Head of caudate nucleus (tissue), 42 donors: ENCODE data around the gene NT5C2.

Source experiments
- DNase-seq, 42 donors: peaks; one replicate each; pipeline versions ENCODE4 v3.0.0 to v3.0.0-alpha.2; 2020 to 2021; ENCODE audit warnings: mixed read lengths in 7 of 42
- intact Hi-C: fragments of 100-400 bp; cut with DNase I; formaldehyde crosslinking; loops from one replicate; pipeline ENCODE4 v1.15.0; 2022

Gene NT5C2

DNA sequence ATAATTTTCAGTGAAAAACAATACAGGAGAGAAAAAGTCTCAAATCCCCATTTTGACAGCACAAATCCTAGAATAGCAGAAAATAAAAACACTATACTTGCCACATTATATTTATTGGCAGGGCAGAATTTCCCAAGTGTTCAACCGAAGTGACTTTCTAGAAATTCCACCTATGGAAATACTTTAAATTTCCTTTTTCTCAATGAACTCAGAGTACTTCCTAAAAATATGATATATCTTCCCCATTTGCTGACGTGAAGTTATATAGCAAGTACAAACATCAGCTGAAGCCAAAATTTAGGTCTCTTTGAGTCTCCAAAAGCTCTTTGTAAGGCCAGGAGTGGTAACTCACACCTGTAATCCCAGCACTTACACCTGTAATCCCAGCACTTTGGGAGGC is 83.3 kb downstream of the NT5C2 start:
- no peak for DNase-seq
- intact Hi-C loops, result loop anchor here (10.0 kb wide), 1 partner anchor 85 kb away; the partner anchor contains the start of gene NT5C2

DNA sequence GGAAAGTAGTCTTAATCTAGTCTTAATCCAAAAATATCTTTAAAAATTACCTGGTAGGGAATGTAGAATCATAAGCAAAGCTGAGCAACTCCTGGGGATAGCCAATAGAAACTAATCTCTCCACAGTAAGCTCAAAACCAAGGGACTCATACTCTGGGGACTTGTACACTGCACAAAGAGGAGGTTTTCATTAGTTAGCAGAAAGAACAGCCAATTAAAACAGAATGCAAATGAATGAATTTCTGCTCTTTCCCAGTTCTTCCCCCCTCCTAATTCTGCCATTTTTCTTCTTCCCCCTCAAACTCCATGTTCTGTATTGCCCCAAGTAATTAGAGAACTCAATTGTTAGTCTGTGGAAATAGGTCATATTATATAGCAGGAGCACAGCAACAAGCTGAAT is 86.5 kb downstream of the NT5C2 start:
- intact Hi-C loops, result no loop called here
- DNase-seq, result no peak

DNA sequence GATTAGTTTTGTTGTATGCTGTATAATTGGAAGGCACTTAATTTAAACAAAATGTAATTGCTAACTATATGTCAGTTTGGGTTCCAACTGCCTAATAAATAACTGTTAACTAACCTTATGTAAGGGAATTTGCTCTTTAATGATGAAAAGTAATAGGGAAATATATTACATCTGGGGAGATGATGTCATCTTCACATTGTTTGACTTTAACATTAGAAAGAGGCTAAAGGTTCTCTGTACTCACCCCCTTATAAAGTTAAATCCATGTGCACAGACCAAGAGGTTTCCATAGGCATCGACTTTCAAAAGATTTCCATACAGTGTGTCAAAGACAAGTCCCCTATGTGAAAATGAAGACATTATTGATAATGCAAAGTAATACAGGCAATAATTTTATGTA is 87.6 kb downstream of the NT5C2 start:
- intact Hi-C loops, result no loop called here
- DNase-seq, result no peak

DNA sequence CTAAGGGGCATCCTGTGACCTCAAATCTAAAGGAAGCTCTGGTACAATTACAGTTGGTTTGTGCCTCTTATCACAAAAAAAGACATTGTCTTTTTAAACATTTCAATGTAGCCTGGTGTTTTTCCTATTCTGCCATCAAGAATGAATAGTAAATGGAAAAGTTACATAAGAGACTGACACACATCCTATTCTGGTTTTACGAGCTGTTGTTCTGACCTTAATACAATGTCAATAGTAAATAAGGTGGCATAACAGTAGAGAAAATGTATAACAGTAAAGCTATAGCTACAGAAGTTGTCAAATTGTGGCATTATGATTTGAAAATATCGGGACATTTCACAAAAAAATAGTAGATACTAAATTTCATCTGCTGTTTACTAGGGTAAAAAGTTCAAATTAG is 88.4 kb downstream of the NT5C2 start:
- no peak for DNase-seq
- intact Hi-C loops, result no loop called here

DNA sequence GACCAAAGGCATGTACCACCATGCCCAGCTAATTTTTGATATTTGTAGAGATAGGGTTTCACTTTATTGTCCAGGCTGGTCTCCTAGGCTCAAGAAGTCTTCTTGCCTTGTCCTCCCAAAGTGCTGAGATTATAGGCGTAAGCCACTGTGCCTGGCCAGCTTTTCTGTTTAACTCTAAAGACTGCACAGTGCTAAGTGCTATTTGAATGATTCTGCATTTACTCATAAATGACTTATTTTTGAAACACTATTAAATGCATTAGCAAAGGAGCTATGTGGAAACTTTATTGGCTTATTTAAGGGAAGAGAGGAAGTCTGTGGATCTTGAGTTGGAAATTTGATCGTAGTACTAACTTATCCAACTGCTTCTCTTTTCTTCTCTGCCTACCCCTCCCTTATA is 89.1 kb downstream of the NT5C2 start:
- DNase-seq, result no peak
- intact Hi-C loops, result no loop called here

DNA sequence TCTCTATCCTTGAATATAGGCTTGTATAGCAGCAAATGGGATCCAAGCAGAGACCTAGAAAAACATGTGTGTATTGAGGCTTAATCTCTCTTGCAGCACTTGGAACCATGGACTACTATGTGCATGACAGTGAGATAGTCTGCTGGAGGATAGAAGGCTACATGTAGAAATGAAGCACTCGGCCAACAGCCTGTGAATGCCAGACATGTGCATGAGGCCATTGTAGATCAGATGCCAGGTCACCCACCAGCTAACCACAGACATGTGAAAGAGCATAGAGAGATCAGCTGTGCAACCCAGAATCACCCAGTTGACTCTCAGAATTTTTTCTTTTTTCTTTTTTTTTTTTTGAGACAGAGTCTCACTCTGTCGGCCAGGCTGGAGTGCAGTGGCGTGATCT is 90.9 kb downstream of the NT5C2 start:
- intact Hi-C loops, result no loop called here
- peak in 1 of 42 donors; percentile 25 for DNase-seq

DNA sequence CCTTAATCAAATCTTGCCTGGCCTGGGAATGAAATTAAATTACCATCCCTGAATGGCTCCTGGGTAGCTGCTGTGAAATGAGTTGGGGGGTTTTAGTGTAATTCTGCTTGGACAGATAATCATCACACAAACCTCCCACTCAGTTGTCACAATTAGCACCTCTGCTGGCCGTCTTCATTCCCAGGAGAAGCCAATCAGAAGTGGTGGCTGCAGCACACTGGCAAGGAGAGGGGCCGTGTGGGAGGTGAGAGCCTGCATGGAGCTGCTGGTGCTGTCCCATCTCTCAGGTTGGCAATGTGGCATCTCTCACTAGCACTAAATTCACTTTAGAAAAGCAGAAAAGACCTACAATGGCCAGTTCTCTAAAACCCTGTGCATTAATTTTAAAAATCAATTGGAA is 92.5 kb downstream of the NT5C2 start:
- intact Hi-C loops, result no loop called here
- no peak for DNase-seq

DNA sequence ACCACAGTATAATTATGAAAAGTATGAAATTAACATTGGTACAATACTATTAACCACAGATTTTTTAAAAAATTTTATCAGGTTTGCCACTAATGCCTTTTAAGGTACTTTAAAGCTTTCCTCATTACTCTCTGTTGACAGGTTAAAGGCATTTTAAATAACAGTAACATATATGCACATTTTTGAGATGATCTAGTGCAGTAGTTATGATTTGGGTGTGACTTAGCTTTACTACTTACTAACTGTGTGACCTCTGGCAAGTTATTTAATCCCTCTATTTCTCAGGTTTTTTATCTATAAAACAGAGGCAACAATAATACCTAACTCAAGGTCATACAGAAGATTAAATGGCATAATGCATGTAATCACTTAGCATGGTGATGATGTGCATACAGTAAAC is 94.8 kb downstream of the NT5C2 start:
- intact Hi-C loops, result no loop called here
- no peak for DNase-seq

DNA sequence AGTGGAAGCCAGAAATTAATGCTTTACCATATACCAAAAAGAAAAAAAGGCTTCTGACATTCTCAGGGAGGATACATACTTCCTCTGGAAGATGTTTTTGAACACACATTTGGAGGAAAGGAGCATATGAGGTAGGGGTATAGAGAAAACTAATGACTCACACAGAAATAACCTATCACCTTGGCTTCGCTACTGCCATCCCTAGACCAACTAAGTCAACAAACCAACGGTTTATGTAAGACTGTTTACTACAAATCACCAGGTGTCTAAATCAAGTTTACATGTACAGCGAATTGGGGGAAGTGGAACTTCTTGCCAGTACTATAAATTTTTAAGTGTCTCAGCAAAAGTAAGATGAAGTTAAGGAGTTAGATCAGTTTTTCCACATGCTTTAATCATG is 96.9 kb downstream of the NT5C2 start:
- no peak for DNase-seq
- intact Hi-C loops, result no loop called here

DNA sequence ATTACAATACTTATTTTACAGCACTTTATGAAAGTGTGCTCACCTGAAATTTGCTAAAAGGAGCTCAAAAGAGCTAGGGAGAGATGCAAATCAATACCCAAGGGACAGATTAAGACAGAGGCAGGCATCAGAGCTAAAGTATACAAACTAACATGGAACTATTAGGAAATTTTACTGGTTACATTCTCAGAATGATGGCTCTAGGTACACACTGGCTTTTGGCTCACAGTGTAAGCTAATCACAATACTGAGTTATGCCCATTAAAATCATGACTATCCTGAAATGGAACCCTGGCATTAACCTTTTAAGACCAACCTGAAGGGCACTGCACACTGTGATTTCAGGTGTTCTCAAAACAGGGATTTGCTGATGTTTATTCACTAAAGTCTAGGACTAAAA is 98.1 kb downstream of the NT5C2 start:
- intact Hi-C loops, result no loop called here
- no peak for DNase-seq

DNA sequence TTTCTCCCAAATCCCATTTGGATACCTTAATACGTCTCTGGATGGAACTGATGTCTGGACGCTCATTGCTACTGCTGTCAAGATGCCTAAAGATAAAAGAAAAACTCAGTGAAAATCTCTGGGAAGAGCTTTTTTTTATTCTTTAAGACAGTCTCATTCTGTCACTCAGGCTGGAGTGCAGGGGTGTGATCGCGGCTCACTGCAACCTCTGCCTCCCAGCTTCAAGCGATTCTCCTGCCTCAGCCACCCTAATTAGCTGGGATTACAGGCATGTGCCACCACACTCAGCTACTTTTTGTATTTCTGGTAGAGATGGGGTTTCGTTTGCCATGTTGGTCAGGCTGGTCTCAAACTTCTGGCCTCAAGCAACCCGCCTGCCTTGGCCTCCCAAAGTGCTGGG is 102.2 kb downstream of the NT5C2 start:
- DNase-seq, result peak in 11 of 42 donors; percentile 30 to 58 (median 48)
- intact Hi-C loops, result no loop called here

DNA sequence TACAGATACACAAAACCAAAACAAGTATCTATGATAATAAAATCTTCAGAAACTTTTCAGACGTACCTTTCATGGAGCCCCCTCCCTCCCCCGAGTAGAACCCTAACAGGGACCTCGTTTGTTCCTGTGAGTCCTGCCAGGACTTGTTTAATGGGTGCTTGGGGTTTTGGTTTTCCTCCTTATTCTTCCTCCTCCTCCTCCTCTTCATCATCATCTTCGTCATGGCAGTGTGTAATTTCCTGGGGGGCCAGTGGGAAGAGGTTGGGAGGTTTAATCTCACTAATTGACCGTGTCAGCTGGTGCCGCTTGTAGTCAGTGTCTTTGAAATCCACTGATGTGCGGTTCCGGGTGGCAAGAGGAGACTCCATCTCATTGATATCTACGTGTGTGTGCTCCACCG is 103.6 kb downstream of the NT5C2 start:
- no peak for DNase-seq
- intact Hi-C loops, result no loop called here

DNA sequence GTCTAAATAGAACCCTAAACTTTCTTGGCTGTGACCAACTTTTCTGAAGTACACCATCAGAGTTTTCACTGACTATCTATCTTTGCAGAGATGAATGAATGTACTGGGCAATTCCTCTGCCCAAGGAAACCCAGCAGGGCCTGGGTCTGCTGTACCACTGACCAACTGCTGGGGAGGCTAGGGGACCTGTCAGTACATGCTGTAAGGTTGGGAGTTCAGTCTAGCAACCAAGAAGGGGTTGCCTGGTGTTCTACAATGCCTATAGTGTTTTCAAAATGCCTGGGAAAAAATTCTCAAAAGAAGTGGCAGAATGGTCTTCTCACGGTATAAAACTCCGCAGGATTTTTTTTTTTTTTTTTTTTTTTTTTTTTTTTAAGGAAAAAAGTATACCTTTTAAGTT is 106.3 kb downstream of the NT5C2 start:
- DNase-seq, result no peak
- intact Hi-C loops, result no loop called here

DNA sequence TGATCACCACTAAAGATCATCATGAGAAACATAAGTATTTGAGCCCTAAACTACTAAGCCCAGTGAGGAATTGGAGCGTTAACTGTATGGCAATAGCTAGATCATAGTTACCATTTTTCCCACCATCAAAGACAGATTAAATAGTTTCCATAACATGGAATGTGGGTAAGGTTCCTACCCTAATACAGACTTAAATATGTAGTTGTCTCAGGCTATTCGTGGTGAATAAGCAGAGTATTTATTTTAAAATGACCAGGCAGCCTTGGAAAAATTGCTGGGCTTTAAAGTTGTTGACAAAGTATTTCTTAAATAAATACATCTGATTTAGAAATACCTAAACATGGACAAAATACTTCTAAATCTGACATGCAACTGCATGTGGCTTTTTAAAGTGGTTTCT is 106.8 kb downstream of the NT5C2 start:
- DNase-seq, result no peak
- intact Hi-C loops, result no loop called here

DNA sequence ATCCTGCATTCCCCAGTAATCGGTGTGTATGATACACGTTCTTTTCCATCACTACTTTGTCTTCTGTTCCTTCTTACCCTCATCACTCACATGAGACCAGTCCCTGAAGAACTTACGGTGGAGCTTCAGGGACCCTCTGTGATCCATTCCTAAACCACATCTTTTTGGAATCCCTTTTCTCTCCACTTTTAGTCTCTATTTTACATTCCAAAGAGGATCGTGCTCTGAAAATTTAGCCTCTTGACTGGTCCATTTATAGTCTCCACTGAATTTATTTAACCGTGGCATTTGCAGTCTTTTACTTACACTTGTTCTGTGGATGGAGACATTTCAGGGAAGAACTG is 109.1 kb downstream of the NT5C2 start:
- intact Hi-C loops, result no loop called here
- no peak for DNase-seq

DNA sequence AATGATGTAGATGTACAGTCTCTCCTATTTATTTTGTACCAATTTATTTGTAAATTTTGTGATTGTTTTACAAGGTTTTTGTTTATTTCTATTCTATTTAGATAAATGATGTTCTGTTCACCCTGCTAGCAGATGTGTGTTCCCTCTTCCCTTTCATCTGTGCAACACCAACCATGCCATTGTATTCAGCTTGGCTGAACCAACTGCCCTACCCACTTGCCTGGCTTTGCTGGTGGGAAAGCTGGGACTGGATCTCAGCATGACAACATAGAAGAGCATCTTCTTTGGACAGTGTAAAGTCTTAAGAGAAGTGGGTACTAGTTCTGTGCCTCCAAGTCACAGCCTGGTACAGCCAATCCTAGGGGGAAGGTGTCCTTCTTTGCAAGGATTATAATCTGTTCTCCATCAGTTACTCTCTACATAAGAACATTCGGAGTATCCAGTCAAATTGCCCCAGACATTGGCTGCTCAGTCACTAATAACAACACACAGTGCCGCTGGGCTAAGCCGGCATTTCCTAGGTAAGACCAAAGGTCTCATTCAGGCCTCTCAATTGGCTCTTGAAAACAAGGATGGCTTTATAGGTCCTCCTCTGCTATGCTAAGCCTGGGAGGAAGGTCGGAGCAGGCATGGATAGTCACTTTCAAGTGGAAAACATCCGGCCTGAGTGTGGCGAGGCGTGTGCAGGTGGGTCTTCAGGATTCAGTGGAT is 109.7 kb downstream of the NT5C2 start:
- intact Hi-C loops, result no loop called here
- DNase-seq, result peak in 22 of 42 donors; percentile 21 to 73 (median 44)

DNA sequence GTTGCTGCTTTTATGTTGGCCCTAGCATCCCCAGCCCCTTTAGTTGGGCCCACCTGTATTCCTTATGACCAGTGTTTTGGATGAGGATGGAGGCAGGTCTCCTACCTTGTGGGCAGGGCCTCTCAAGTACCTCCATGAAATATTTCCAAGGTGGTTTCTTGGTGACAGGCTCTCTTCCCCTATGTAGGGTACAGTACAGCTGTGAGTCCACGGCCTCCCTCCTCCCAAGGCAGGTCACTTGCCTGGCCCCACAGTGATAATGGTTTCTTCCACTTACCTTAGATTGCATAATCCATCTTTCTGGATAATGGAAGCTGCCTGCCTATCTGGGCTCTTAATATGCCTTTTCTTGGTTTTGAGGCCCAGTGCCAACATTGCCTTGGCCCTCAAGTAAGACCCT is 110.4 kb downstream of the NT5C2 start:
- intact Hi-C loops, result no loop called here
- DNase-seq, result no peak

DNA sequence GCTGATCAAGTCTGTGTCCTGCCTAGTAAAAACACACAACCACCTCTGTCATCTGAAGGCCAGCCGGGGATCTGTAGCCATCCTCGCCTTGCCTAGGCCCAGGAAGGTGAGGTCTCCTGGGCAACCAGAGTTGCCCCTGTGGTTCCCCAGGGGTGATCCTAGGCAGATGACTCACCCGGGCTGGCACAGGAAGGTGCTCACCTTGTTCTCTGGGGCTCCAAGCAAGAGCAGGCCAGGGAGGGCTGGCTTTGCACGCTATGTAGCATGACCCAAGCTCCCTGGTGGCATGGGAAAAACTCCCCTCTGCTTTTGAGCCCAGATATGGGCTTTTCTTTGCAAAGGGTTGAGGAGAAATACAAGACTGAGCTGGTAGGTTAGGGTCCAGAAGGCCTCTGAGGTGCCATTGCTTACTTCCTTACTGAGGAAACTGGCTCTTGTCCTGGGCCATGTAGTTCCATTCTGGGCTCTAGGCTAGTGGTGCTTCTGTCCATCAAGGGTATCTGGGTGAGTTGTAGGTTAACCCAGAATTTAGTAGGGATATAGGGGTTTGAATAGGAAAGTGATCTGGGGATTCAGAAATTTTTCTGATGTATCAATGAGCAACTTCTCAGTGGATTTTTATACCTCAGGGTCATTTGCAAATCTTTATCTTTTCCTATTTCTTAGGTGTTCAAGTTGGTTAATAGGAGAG is 112.0 kb downstream of the NT5C2 start:
- intact Hi-C loops, result no loop called here

DNA sequence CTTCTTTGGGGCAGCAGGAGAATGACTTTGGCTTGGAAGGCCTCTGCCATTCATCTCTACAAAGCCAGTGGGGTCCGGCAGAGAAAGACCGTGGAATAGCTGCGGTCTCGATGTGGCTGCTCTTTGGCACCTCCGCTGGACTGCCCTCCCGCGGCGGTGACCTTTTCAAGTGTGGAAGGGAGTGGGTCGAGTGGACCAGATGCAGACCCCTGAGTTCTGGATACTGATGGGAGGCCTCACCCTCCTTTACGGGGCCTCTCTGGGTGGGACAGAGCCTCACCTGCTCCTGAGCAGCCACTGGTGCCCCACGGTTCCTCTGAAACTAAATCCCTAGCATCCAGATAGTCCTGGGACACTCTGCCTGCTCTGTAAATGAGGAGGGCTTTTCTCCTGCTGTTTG is 113.1 kb downstream of the NT5C2 start:
- no peak for DNase-seq
- intact Hi-C loops, result loop anchor here (10.0 kb wide), 1 partner anchor 345 kb away; no protein-coding TSS in a partner anchor

More for the DNA sequence above, 112.0 kb downstream of the NT5C2 start:
- no peak for DNase-seq

DNA sequence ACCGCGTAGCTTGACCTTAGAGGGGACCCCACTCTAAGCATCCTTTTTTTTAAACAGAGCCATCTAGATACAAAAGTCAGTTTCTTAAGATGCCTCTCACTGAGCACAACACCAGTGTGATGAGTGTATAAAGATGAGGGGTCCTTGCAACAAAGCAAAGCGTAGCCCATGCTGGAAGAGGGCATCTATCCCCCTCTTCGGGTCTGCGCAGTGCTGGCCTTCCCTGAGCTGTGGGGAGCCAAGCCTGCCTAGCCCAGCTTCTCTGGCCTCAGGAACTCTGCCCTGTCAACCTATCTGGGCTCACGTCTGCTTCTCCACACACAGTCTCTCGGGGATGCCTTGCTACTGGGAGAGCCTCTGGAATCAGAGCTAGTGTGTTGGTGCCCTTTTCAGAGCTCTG is 114.0 kb downstream of the NT5C2 start:
- intact Hi-C loops, result loop anchor here (10.0 kb wide), 1 partner anchor 344 kb away; no protein-coding TSS in a partner anchor
- DNase-seq, result no peak

DNA sequence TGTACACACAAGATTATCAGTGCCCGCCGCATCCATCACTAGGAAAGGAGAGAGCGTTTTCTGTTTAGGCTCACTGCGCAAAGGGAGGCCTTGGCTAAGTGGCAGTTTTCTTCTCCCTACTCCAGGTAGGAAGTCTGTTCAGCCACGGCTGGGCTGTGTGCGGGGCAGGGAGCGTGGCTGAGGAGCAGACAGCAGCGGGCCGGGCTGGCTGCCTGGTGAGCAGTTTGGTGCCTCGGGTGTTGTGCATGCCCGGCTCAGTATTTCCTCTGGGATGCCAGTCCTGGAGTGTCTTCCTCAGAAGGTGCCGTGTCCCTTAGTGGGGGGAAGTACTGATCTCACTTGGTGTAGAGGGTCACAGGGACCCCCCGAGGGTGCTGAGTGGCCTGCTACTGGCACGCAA is 114.4 kb downstream of the NT5C2 start:
- intact Hi-C loops, result loop anchor here (10.0 kb wide), 1 partner anchor 344 kb away; no protein-coding TSS in a partner anchor
- no peak for DNase-seq
